Loucy (cell line): Measurements from ENCODE around the gene ARCN1.
"Not testable (repeated sequence)": the region's sequence is repeated elsewhere in the genome, so short reads cannot be mapped to it uniquely, and the experiment has no call there.

ENCODE experiments used
- CTCF ChIP-seq: fragments of 200-600 bp; sonication (generic); conservative IDR thresholded peaks from 2 replicates; pipeline ENCODE4 v1.5.1; 2014; ENCODE audit warnings: mild to moderate bottlenecking, antibody characterized with exemption, low read length
- EZH2phosphoT487 ChIP-seq: fragments of 200-600 bp; IDR thresholded peaks from 2 replicates; pipeline ENCODE4 v1.6.1; 2018; ENCODE audit warnings: antibody characterized with exemption, mild to moderate bottlenecking, moderate library complexity, borderline replicate concordance

- TF ChIP-seq CTCF, result peak; percentile 58
- not testable (repeated sequence) for TF ChIP-seq EZH2phosphoT487
Observed at GRCh38 chr11:118594984-118595383, 22.8 kb downstream of the ARCN1 start.
